Fibroblast of the aortic adventitia (primary cell): ENCODE results near the gene SPACA7. TPM values are rescaled to one million over a fixed set of nuclear protein-coding genes. Genes with fewer than 3 reads are reported as not detected.

Source experiments
- DNase-seq: peaks from one replicate; pipeline ENCODE4 v3.0.0-alpha.2; 2010; ENCODE audit warnings: low read depth
- H3K4me3 ChIP-seq: 2 replicates; pipeline ENCODE4 v1.5.1; 2011; ENCODE audit warnings: low read depth, mild to moderate bottlenecking, control low read depth, low read length, moderate library complexity
- total RNA-seq: library from RNA; depleted of rRNA; stranded (reverse); fragments of >200 nt; gene quantifications from 2 replicates; pipeline ENCODE4 v1.2.3, GENCODE V29; 2012; ENCODE audit warnings: low replicate concordance
- TF ChIP-seq, protein P1 (sequence below): IDR thresholded peaks from 2 replicates; pipeline ENCODE4 v1.5.1; 2011; ENCODE audit warnings: mild to moderate bottlenecking, low read length, control low read depth, inconsistent platforms; ENCODE audit not compliant: insufficient read depth

Gene SPACA7
- total RNA-seq, 1 donor = not detected

GRCh38 chr13:112446867-112447266 is 70.7 kb downstream of the SPACA7 start:
- DNase-seq = no peak
- TF ChIP-seq, protein P1, sequence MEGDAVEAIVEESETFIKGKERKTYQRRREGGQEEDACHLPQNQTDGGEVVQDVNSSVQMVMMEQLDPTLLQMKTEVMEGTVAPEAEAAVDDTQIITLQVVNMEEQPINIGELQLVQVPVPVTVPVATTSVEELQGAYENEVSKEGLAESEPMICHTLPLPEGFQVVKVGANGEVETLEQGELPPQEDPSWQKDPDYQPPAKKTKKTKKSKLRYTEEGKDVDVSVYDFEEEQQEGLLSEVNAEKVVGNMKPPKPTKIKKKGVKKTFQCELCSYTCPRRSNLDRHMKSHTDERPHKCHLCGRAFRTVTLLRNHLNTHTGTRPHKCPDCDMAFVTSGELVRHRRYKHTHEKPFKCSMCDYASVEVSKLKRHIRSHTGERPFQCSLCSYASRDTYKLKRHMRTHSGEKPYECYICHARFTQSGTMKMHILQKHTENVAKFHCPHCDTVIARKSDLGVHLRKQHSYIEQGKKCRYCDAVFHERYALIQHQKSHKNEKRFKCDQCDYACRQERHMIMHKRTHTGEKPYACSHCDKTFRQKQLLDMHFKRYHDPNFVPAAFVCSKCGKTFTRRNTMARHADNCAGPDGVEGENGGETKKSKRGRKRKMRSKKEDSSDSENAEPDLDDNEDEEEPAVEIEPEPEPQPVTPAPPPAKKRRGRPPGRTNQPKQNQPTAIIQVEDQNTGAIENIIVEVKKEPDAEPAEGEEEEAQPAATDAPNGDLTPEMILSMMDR = no peak

GRCh38 chr13:112447306-112447705 is 71.2 kb downstream of the SPACA7 start:
- no peak overlapping the region for H3K4me3 ChIP-seq
- no peak for DNase-seq
- TF ChIP-seq, protein P1 = no peak

More at GRCh38 chr13:112446867-112447266, 70.7 kb downstream of the SPACA7 start:
- H3K4me3 ChIP-seq = no peak overlapping the region

- DNase-seq = no peak
- no peak overlapping the region for H3K4me3 ChIP-seq
- TF ChIP-seq, protein P1 = no peak
Observed at GRCh38 chr13:112447761-112448603, 71.8 kb downstream of the SPACA7 start.

DNA sequence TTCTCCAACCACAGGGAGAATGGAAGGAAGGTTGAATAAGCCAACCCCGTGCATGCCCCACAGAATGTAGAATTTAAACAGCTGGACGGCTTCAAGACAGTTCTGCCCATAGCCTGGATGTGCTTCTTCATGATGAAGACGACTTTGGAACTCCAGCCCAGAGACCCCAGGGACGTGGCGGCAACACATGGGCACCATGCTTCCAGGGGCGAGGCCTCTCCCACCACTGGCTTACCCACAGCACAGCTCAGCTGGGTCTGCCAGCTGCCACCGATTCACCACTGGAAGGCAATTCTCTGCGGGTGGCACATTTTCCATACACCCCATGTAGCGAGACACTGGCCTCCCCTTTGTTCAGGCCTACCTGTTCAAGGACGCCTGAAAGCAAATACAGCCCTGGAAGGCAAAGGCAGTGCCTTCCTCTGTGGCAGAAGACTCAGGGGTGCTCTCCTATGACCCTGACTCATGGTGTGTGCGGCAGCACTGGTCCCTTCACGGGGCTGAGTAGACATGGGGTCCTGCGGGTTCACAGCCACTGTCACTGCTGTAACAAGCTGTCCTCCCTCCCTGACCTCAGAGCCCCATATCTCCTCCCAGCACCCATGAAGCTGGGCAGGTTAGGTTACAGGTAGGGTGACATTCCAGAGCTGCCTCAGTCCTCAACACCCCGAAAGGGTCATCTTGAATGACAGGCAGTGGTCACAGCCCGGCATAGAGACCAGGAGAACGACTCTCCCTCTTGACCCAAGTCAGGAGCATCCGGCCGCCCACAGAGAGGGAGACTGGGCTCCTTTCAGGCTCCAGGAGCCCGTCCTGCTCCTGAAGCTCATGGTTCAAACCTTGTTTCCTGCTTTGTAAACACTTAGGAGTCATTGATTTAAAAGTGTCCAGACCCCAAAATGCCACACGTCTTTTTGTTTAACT is 72.7 kb downstream of the SPACA7 start:
- TF ChIP-seq, protein P1 = no peak
- DNase-seq = no peak
- no peak overlapping the region for H3K4me3 ChIP-seq

DNA sequence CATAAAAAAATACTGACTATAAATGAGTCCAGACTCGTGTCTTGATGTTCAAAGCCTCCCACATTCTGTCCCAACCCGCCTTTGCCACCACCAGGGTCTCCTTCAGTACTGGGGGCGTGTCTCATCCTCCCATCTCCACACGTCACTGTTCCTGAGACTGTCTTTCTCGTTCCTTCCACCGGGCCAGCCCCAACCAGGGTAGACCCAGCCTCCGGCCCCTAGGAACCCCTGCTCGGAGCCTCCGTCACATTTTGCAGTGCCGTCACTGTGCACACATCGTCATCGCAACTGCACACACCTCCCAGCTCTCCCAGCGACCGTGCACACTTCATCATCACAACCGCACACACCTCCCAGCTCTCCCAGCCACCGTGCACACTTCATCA is 73.4 kb downstream of the SPACA7 start:
- no peak for DNase-seq
- TF ChIP-seq, protein P1 = no peak
- no peak overlapping the region for H3K4me3 ChIP-seq

- TF ChIP-seq, protein P1 = no peak
- no peak for DNase-seq
- H3K4me3 ChIP-seq = no peak overlapping the region
Observed at GRCh38 chr13:112450118-112450903, 74.2 kb downstream of the SPACA7 start.
